GM19099 (cell line): ENCODE measurements around the gene TAF6.

Source experiments
- POLR2A ChIP-seq: IDR thresholded peaks from 3 replicates; pipeline ENCODE4 v1.6.1; 2011; ENCODE audit warnings: low read depth; ENCODE audit not compliant: insufficient read length; ENCODE audit errors: extremely low read depth

The TAF6 gene

DNA sequence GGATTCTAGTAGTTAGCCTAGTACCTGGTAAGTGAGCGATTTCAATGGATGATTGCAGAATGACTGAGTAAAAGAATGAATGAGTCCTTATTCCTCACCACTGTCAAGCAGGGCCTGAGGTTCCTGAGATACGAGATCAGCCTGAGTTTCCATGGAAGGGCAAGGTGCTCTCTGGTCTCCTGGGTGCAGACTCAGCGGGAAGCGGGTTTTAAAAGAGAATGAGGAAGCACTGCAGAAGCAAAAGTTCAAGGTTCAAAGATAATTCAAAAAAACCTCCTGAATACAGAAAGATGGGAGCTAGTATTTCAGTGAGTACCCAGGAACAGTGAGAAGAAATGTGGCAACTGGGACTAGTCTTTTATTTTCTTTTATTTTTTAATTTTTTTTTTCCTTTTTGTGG lies 42.0 kb downstream of the TAF6 start:
- no peak for TF ChIP-seq POLR2A

DNA sequence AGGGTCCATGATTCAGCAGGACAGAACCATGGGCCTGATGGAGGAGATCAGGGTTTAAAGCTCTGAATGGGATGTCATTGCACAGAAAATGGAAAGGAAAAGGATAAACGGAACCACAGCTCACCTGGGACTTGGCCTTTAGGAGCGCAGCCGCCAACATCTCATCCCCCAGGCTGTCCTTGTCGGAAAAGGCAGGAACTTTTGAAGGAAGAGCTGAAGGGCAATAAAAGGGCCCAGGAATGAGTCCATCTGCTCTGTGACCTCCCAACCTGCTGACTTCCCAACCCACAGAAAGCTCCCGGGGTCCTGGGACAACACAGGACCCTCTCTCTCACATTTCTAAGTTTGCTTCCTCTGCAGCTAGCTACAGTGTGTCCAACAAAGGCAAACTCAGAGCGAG lies 43.7 kb downstream of the TAF6 start:
- TF ChIP-seq POLR2A: no peak

GRCh38 chr7:100074841-100075240 lies 44.3 kb downstream of the TAF6 start:
- TF ChIP-seq POLR2A: no peak

GRCh38 chr7:100072462-100072861 lies 46.7 kb downstream of the TAF6 start:
- no peak for TF ChIP-seq POLR2A

GRCh38 chr7:100071018-100071723 lies 48.0 kb downstream of the TAF6 start:
- TF ChIP-seq POLR2A: no peak

- TF ChIP-seq POLR2A: no peak
Observed at GRCh38 chr7:100069991-100070390, 49.2 kb downstream of the TAF6 start.

DNA sequence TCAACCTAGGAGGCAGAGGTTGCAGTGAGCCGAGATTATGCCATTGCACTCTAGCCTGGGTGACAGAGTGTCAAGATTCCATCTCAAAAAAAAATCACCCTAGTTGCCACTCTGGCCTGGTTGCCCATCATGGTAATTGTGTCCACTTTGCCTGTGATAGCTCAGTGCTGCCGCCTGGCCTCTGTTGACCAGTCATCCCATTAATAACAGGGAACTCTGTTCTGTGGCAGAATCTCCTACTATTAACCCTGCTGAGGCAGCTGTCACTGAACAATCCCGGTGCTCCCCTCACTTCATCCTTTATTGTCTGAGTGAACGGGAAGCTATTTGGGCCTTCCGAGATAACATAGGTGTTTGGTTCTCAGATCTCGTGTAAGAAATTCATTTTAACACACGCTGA lies 52.2 kb downstream of the TAF6 start:
- no peak for TF ChIP-seq POLR2A

DNA sequence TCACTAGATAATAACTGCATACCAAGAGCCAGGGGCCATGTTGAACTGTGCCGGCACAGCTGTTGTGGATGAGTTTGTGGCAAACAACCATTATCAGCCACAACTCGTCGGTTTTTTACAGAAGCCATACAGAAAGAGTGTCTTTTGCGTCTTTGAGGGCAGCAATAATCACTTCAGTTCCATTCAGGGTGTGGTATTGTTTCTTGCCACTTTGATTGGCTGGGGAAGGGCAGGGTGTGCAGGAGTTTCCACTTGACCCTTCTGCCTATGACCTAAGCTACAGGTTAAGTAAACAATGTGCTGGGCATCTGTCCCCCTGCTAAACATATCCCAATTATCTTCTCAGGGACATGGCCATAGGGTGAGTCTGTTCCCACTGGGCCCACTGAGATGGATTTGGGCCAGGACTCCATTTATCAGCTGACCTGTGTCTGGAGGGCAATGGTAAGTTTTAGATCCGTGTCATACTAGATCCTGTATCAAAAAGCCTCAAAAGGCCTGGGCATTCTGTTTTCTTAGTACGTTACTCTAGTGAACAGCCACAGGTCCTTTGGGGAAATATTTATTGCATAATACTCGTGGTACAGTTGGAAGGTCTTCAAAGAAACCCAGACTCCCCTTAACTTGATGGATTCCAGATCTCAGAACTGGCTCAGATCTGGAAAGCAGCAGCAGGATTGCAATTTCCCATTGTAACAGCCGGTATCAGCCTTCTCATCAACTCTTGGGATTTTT lies 53.5 kb downstream of the TAF6 start:
- TF ChIP-seq POLR2A: no peak

DNA sequence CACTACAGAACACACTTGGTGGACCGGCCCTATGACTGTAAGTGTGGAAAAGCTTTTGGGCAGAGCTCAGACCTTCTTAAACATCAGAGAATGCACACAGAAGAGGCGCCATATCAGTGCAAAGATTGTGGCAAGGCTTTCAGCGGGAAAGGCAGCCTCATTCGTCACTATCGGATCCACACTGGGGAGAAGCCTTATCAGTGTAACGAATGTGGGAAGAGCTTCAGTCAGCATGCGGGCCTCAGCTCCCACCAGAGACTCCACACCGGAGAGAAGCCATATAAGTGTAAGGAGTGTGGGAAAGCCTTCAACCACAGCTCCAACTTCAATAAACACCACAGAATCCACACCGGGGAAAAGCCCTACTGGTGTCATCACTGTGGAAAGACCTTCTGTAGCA lies 55.0 kb downstream of the TAF6 start:
- TF ChIP-seq POLR2A: no peak

- TF ChIP-seq POLR2A: no peak
Observed at GRCh38 chr7:100063376-100063775, 55.8 kb downstream of the TAF6 start.

- TF ChIP-seq POLR2A: no peak
Observed at GRCh38 chr7:100061518-100062193, 57.5 kb downstream of the TAF6 start.

DNA sequence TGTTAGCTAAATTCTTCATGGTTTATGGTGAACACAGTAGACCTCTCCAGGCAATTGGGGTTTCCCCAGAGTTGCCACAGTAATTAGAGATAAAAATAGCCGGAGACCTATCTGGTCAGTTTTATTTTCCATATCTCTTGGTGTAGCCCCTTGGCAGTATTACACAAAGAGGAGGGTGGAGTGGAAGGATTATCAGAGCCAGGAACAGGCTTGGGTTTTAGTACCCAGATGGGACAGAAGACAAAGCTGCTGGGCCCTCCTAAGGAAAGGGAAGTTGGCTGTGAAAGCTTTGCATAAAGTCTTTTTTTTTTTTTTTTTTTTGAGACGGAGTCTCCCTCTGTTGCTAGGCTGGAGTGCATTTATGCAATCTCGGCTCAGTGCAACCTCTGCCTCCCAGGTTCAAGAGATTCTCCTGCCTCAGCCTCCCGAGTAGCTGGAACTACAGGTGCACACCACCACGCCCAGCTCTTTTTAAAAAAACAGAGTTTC lies 59.9 kb downstream of the TAF6 start:
- TF ChIP-seq POLR2A: no peak
